Dermis blood vessel endothelial cell (primary cell): ENCODE data around the gene RCE1. TPM values are rescaled to one million over a fixed set of nuclear protein-coding genes. Genes with fewer than 3 reads are reported as not detected.
"Not testable (repeated sequence)": the region's sequence is repeated elsewhere in the genome, so short reads cannot be mapped to it uniquely, and the experiment has no call there.

Experiments used
- DNase-seq: peaks from one replicate; pipeline ENCODE4 v3.0.0; 2010
- total RNA-seq: library from RNA; depleted of rRNA; stranded (reverse); fragments of >200 nt; gene quantifications from 2 replicates; pipeline ENCODE4 v1.2.3, GENCODE V29; 2014

RCE1 gene
- 17.0 and 27.0 TPM in 2 replicates for total RNA-seq

- DNase-seq: peak; percentile 94
Measured at GRCh38 chr11:66842896-66843775, at the start of gene RCE1. Gene RCE1 (plus strand): TSS chr11:66843441. CDS start chr11:66843456, 15 bp downstream.

GRCh38 chr11:66799815-66800214 is 43.4 kb upstream of the RCE1 start:
- not testable (repeated sequence) for DNase-seq

- DNase-seq: no peak
Measured at GRCh38 chr11:66800720-66801428, 42.4 kb upstream of the RCE1 start.

GRCh38 chr11:66809592-66809991 is 33.6 kb upstream of the RCE1 start:
- DNase-seq: no peak

GRCh38 chr11:66810576-66811185 is 32.6 kb upstream of the RCE1 start:
- no peak for DNase-seq

GRCh38 chr11:66814678-66815077 is 28.6 kb upstream of the RCE1 start:
- no peak for DNase-seq

- DNase-seq: peak; percentile 54
Measured at GRCh38 chr11:66815646-66816045, 27.6 kb upstream of the RCE1 start.

GRCh38 chr11:66818231-66818955 is 24.8 kb upstream of the RCE1 start:
- DNase-seq: no peak

GRCh38 chr11:66820381-66820780 is 22.9 kb upstream of the RCE1 start:
- no peak for DNase-seq

GRCh38 chr11:66820901-66821300 is 22.3 kb upstream of the RCE1 start:
- no peak for DNase-seq

GRCh38 chr11:66823700-66824099 is 19.5 kb upstream of the RCE1 start:
- no peak for DNase-seq

- DNase-seq: not testable (repeated sequence)
Measured at GRCh38 chr11:66824573-66824972, 18.7 kb upstream of the RCE1 start.

GRCh38 chr11:66834539-66834845 is 8.7 kb upstream of the RCE1 start:
- no peak for DNase-seq

GRCh38 chr11:66834943-66835342 is 8.3 kb upstream of the RCE1 start:
- DNase-seq: no peak

- DNase-seq: no peak
Measured at GRCh38 chr11:66835768-66836405, 7.4 kb upstream of the RCE1 start.

- DNase-seq: no peak
Measured at GRCh38 chr11:66840317-66841091, 2.7 kb upstream of the RCE1 start.

- no peak for DNase-seq
Measured at GRCh38 chr11:66841861-66842260, 1.4 kb upstream of the RCE1 start.

- no peak for DNase-seq
Measured at GRCh38 chr11:66842501-66842895, 743 bp upstream of the RCE1 start.

GRCh38 chr11:66843776-66844495 is 695 bp downstream of the RCE1 start:
- DNase-seq: no peak

- no peak for DNase-seq
Measured at GRCh38 chr11:66844496-66845142, 1.4 kb downstream of the RCE1 start.
